Measurements from ENCODE around the gene APBA2.
"Not testable (repeated sequence)": the region's sequence is repeated elsewhere in the genome, so short reads cannot be mapped to it uniquely, and the experiment has no call there.

APBA2 gene

DNA sequence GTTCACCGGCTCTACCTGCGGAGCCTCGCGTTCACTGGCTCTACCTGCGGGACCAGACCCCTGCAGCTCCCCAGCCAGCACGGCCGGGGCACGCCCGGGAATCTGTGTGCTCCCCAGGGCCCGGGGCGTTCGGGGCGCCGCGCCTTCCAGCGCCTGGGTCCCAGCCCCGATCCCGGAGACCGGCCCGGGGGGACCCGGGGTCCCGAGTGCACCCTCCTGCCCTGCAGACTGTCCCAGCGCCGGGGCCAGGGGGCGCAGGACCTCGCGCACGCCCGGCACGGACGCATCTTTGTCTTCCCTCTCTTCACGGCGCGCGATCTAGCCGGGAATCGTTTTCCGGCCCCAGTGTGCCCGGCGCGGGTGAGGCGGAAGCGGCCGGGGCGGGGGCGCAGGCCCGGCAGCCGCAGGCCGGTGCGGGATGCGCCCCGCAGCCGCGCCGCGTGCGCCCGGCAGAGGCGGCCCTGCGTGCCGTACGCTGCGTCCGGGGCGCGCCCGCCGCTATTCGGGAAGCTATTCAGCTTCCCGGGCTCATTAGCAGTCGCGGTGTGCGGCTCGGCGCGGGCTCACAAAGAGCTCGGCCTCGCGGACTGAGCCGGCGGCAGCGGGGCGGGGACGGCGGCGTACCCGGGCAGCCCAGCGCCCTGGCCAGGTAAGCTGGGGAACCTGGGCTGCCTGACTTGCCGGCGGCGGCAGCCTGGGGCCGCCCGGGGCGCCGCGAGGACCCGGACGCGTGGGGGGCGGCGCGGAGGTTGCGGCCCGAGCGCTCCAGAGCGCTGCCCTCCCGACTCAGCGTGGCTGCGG lies at the start of gene APBA2:
Gene APBA2 (plus strand): TSS at position 345 of the 801 bp plus-strand sequence. CDS start 167,911 bp downstream, outside the sequence.
- no peak for DNase-seq

DNA sequence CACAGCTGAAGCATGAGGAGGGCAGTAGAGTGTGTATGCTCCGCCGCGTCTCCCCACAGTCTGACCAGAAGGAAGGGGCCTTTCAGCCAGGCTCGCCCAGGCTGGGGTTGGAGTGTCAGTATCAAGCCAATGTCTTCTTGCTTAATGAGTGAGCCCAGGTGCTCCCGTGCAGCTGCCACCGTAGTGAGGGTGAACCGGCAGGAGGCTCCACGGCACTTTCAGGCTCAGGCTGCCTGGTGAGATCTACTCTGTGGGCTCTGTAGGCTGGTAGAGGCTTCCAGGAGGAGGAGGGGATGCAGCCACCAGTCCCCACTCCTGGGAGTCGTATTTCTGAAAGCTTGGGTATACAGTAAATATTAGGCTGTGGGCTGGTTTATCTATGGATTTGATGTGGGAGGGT lies 45.5 kb upstream of the APBA2 start:
- DNase-seq: not testable (repeated sequence)

DNA sequence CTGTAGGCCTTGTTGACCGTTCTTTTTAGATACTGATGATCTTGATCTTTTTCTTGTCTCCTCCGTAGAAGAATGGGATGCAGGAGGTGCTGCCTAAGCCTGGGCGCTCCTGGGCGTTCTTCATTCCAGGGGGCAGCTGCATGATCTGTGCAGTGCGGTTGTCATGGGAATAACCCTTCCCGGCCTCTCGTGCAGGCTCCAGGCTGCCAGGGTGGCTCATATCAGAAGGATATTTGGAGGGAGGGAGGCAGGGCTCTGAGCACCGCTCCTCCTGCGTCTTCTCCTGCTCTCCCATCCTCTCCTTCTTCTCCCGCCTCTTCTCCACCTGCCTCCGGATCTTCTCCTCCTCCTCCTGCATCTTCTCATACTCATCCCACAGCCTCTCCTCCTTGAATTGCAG lies 43.6 kb upstream of the APBA2 start:
- DNase-seq: not testable (repeated sequence)

DNA sequence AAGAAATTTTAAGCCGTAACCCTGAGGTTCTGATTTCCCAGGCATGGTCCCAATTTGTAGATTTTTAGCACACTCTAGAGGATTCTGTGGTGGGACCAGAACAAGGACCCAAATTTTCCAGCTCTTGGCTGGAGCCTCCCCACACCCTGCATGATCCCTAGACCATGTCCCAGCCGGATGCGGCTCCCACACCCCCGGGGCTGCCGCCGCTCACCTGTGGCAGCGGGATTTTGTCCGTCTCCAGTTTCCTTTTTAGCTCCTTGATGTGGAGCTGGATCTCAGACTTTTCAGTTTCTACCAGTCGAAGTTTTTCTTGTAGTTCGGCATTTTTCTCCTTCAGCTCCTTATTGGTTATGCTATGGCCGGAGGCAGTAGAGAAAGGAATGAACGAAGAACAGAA lies 42.3 kb upstream of the APBA2 start:
- DNase-seq: not testable (repeated sequence)

DNA sequence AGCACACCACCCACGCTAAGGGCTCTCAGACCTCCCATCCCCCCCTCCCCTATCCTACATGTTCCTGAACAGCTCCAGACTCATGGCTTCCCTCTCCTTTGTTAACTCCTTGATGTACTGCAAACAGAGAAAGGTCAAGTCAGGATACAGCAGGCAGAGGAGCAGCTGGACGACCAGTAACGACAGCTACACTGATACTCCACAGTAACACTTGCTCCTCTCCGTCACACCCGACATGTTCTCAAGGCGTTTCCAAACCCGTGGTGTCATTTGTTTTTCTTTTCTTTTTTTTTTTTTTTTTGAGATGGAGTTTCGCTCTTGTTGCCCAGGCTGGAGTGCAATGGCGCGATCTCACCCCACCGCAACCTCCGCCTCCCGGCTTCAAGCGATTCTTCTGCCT lies 41.6 kb upstream of the APBA2 start:
- not testable (repeated sequence) for DNase-seq

DNA sequence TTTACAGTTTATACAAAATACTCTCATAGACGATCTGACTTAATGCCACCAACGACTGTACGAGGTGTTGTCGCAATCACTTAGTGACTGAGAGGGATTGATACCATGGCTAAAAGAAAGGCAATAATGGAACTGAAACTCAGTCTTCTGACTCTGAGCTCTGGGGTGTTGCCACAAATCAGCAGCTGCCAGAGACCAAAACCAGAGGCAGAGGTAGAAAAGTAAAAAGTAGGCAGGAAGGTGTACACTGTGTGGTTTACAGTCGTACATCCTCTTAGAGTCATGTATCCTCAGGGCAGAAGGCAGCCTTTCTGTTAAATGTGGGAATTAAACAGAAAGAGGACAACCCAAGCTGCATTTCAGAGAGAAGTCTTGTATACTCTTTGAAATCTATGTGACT lies 38.5 kb upstream of the APBA2 start:
- DNase-seq: not testable (repeated sequence)

DNA sequence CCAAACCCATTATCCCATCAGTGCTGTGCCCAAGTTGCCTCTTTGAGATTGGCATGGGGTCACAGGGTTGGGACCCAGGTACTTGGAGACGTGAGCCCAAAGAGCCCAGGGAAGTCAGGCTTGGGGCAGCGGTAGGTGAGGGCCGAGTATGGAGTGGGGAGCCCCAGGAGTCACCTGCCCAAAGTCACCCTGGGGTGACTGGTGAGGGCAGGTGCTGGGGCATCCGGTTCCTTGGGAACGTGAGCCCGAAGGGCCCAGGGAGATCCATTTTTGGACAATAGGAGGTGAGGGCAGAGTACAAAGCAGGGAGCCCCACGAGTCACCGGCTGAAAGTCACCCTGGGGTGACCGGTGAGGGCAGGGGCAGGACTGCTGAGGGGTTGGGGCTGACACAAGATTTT lies 37.8 kb upstream of the APBA2 start:
- not testable (repeated sequence) for DNase-seq

DNA sequence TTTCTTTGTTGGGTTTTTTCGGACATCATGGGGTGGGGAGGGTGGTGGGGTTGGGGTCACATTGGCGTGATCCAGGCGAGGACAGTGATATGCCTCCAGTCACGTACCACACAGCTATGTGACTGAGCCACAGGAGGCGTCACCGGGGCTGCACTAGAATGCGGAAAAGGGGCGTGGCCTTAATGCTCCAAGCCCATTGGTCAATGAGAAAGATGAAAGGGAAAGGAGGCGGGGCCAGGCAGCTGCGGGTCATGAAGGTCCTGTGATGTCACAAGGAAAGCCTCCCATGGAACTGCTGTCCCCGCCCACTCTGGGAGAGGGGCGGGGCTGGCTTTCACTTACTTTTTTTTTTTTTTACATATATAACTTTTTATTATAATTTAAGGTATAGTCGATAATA lies 37.3 kb upstream of the APBA2 start, which contains the start of gene GOLGA6L7:
Gene GOLGA6L7 (minus strand): TSS at position 124 of the 400 bp plus-strand sequence. CDS start 95 bp downstream, at position 29.
- DNase-seq: not testable (repeated sequence)

DNA sequence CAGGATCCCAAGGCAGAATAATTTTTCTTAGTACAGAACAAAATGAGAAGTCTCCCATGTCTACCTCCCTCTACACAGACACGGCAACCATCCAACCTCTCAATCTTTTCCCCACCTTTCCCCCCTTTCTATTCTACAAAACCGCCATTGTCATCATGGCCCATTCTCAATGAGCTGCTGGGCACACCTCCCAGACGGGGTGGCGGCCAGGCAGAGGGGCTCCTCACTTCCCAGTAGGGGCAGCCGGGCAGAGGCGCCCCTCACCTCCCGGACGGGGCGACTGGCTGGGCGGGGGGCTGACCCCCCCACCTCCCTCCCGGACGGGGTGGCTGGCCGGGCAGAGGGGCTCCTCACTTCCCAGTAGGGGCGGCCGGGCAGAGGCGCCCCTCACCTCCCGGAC lies 36.5 kb upstream of the APBA2 start:
- not testable (repeated sequence) for DNase-seq

DNA sequence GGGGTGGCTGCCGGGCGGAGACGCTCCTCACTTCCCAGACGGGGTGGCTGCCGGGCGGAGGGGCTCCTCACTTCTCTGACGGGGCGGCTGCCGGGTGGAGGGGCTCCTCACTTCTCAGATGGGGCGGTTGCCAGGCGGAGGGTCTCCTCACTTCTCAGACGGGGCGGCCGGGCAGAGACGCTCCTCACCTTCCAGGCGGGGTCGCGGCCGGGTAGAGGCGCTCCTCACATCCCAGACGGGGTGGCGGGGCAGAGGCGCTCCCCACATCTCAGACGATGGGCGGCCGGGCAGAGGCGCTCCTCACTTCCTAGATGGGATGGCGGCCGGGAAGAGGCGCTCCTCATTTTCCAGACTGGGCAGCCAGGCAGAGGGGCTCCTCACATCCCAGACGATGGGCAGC lies 36.0 kb upstream of the APBA2 start:
- not testable (repeated sequence) for DNase-seq

DNA sequence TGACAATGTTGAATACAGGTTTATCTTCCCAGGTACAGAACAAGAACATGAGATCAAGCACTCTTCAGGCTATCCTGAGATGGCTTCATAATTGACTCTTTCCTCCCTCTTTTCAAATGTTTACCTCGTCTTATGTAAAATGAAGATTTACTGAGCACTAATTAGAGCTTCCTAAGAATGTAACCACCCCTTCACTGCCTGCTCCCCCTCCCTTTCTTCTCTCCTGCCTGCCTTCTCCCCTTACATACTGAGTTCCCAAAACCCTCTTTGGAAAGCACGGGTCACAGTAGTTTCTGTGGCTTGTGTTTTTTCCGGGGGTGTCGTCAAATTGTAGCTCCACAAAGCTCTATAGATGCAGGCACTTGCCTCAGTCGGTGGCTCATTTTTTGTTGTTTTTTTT lies 32.1 kb upstream of the APBA2 start:
- not testable (repeated sequence) for DNase-seq

DNA sequence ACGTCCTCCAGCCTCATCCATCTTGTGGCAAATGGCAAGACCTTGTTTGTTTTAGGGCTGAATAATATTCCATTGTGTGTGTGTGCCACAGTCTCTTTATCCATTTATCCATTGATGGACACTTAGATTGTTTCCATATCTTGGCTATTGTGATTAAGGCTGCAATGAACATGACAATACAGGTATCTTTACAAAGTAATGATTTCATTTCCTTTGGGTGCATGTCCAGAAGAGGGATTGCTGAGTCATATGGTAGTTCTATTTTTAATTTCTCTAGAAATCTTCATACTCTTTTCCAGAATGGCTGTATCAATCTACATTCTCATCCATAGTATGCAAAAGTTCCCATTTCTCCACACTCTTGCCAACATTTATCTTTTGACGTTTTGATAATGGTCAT lies 31.2 kb upstream of the APBA2 start:
- DNase-seq: not testable (repeated sequence)

DNA sequence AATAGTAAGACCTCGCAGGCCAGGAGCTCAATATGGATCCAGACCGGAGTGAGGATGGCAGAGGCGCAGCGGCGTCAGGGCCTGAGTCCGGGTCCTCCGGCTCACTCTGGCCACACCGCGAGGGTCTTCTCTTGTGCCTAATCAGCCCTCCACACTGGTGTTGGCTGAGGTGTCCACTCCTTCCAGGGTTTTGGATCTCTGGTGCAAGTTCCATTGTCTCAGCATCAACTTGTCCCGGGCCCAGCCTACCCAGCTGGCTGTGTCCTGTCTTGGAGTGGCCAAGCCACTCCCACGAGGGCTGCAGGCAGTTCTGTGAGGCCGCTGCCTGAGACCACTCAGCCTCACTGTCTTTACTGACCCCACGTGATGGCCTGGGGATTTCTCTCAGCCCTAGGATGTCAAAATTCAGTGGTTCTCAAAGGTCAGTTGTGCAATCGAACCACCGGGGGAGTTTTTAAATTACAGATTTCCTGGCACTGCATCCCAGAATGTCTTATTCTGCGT lies 24.7 kb upstream of the APBA2 start:
- DNase-seq: no peak

DNA sequence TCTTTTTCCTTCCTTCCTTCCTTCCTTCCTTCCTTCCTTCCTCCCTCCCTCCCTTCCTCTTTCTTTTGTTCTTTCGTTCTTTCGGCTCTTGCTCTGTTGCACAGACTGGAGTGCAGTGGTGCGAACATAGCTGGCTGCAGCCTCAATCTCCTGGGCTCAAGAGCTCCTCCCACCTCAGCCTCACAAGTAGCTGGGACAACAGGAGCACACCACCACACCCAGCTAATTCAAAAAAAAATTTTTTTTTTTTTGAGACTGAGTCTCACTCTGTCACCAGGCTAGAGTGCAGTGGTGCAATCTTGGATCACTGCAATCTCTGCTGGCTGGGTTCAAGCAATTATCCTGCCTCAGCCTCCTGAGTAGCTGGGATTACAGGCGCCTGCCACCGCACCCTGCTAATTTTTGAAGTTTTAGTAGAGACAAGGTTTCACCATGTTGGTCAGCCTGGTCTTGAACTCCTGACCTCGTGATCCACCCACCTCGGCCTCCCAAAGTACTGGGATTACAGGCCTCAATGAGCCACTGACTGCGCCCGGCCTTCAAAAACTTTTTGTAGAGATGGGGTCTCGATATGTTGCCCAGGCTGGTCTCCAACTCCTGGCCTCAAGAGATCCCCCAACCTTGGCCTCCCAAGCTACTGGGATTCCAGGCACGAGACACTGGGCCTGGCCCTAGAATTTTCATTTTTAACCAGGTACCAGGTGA lies 24.0 kb upstream of the APBA2 start:
- DNase-seq: not testable (repeated sequence)

DNA sequence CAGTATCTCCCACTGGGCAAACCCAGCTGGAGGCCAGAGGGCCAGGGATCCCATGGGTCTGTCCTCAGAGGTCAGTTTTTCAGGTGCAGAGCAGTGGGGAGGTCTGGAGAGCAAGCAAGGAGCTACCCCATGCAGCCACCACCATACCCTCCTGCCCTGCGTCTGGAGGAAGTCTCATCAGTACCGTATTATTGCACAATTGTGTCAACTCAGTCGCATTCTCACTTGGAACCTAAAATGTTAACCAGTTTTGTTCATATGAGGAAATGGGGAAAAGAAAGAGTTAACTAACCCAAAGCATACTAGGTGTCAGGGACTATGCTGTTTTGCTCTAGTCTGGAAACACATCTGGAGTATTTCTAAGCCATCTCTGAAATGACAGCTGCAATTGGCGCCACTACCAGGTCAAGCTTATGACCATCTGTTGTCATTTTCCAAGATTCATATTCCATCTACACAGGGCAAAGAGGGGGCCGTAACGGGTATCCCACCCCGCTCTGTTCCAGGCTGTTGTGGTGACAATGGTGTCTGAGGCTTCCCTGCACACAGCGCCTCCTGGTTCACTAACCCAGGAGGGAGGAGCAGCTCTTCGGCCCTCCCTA lies 16.9 kb upstream of the APBA2 start:
- DNase-seq: no peak

DNA sequence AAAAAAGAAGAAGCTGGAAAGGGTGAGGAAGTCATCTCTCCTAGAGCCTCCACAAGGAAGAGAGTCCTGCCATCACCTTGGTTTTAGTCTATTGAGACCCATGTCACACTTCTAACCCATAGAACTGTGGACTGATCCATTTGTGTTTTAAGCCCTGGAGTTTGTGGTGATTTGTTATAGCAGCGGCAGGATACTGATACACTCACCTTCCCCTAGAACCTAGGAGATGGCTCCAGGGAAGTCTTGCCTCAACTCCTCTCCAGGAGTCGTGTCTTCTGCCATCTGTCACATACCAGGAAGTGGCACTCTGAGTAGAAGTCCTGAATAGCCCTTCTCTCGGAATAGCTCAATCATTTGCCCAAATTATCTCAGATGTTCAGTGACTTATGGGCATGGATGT lies 14.6 kb upstream of the APBA2 start:
- DNase-seq: no peak

DNA sequence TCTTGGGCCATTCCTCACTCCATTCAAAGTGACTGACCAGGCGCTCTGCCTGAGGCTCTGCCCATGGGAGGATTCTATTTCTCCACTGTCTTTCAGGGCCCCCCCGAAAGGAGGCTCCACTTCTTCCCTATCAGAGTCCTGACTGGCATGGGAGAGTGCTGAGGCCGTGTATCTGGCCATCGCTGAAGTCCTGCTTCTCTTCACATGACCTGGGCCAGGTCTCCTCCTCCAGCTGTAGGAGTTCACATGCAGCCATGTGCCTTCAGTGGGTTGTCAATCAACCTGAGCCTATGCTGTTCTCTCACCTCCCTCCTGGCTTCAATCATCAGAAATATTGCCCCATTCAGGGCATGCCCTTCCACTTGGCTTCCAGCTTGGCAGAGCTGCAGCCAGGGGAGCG lies 12.8 kb upstream of the APBA2 start:
- no peak for DNase-seq

DNA sequence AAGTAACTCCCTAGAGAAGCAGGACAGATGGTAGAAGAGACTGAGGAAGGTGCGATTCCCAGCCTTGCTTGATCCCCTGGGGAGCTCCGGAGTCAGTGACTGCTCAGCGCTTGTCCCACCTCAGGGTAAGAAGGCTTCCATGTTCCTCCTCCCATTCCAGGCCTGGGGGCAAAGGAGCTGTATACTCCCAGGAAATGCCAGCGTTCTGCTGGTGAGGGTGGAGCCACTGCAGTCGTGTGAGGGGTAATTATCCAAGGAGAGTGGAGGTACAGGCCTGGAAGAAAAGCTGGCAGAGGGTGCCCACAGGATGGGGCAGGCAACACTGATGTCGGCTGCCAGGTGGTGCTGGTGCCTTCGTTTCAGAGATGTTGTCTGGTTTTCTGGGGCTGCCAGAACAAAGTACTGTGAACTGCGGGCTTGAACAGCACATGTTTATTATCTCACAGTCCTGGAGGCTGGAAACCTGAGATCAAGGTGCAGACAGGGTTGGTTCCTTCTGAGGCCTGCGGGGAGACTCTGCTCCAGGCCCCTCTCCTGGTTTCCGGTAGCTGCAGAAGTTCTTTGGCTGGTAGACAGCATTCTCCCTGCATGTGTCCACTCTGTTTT lies 12.1 kb upstream of the APBA2 start:
- peak in 1 of 2 experiments; percentile 56 for DNase-seq

DNA sequence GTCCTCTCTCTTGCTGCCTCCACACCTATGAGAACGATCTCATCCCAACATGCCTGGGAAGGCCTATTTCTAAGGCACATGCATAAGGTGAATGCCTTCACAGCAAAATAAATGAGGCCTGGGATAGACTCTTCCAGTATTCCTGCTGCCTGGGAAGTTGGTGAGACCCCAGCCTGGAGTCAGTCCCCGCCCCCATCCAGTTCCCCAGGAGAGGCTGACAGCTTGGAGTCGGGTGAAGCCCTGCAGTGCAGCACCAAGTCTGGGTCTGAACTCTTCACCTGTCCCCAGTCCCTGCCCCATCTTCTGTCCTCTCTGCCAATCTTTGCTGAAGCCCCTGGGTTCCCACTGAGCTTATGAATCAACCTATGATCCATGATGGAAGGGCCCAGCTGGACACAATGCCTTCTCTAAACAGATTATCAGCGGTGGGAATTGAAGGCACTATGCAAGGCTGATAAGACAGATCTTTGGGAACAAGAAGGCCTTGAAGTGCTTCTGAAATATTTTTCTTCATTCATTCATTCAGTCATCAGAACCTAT lies 10.2 kb upstream of the APBA2 start:
- DNase-seq: no peak

DNA sequence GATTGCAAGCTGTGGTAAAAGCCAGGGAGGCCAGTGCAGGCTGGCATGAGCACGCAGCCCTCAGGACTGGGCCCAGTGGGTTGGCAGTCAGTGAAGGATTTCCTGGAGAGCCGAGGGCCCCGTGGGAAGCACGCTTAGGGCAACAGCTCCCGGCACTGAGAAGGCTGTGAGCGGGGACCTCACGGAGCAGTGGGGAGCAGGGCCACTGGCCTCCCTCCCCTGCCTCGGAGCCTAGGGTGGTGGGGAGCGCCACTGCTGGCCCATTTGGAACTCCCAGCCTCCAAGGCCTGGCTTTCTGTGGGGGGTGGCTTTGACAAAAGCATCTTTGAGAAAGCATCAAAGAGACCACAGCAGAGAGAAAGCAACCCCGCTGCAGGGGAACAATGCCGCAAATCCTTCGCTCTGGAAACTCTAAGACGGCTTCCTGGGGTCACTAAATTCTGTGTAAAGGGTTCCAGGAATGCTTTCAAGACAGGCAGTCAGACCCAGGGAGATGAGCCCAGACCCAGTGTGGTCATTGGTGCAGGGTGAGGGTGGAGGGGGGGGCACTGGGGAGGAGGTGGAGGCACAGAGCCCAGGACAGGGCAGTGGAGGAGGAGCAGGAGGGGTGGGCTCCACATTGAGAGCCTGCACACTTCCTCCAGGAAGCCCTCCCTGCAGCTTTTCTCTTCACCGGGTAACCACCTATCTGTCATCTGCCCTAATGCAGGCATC lies 9.5 kb upstream of the APBA2 start:
- no peak for DNase-seq

DNA sequence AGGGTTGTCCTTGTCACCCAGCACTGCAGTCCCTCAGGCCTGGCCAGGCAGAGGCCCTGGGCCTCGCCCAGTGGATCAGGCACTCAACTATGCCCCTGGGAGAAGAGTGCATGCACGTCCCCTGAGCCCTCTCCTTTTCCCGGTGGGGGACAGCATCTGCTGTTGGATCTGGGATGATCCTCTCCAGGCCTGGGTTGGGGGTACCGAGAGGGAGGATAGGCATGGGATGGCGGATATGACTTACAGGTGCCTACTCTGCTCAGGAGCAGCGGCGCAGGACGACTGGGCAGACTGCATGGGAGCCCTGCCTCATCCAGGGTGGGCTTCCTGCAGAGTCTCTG lies 9.0 kb upstream of the APBA2 start:
- no peak for DNase-seq

DNA sequence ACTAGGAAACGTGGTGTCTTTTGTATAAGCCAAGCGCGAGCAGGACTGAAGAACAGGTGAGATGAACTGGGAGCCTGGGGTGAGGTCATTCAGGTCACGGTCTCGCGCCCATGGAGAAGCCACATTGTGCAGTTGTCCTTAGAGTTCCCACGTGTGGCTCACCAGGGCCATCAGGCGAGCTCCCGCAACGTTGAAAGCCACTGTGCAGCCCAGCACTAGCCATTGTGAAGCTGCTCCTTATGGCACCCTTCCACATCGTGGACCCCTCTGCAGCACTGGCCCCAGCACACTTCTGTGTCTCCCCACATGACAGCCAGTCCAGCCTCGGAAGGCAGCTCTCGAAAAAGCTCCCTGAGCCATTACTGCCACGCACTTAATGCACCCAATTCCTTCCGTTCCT lies 7.6 kb upstream of the APBA2 start:
- no peak for DNase-seq

All from cerebellar nuclear complex (tissue), 1 donor.